Measurements from ENCODE around the gene RNPEP.

DNA sequence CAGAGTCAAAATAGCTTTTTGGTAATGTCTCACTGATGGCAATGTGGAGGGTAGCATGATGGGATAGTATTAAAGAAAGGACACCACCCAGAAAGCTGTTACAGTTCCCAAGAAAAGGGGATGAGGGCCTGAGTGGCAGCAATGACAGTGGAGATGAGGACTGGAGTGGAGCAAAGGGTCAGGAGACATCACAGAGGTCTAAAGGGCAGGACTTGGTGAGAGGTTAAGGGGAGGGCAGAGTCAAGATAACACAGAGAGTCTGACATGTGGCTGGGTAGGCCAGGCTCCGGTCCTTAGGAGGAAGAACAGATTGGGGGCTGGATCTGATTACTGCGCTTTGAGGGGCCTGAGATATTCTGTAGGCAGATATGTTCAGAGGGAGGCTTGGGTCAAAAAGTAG, 47.3 kb downstream of the RNPEP start:
- TF ChIP-seq CREB1 (CRISPR knock-in tag; IDR thresholded peaks at IDR 0.05), result no peak
- TF ChIP-seq USF2 (CRISPR knock-in tag; IDR thresholded peaks at IDR 0.05), result no peak
- TF ChIP-seq, protein P1, sequence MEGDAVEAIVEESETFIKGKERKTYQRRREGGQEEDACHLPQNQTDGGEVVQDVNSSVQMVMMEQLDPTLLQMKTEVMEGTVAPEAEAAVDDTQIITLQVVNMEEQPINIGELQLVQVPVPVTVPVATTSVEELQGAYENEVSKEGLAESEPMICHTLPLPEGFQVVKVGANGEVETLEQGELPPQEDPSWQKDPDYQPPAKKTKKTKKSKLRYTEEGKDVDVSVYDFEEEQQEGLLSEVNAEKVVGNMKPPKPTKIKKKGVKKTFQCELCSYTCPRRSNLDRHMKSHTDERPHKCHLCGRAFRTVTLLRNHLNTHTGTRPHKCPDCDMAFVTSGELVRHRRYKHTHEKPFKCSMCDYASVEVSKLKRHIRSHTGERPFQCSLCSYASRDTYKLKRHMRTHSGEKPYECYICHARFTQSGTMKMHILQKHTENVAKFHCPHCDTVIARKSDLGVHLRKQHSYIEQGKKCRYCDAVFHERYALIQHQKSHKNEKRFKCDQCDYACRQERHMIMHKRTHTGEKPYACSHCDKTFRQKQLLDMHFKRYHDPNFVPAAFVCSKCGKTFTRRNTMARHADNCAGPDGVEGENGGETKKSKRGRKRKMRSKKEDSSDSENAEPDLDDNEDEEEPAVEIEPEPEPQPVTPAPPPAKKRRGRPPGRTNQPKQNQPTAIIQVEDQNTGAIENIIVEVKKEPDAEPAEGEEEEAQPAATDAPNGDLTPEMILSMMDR (IDR thresholded peaks at IDR 0.05), result no peak
- TF ChIP-seq TCF7 (CRISPR knock-in tag; IDR thresholded peaks at IDR 0.05; ENCODE audit: low read depth), result no peak
- TF ChIP-seq, protein P2, sequence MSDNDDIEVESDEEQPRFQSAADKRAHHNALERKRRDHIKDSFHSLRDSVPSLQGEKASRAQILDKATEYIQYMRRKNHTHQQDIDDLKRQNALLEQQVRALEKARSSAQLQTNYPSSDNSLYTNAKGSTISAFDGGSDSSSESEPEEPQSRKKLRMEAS (CRISPR knock-in tag; IDR thresholded peaks at IDR 0.05), result no peak
- no peak for TF ChIP-seq GABPB1 (CRISPR knock-in tag; IDR thresholded peaks at IDR 0.05)
- TF ChIP-seq, protein P3, sequence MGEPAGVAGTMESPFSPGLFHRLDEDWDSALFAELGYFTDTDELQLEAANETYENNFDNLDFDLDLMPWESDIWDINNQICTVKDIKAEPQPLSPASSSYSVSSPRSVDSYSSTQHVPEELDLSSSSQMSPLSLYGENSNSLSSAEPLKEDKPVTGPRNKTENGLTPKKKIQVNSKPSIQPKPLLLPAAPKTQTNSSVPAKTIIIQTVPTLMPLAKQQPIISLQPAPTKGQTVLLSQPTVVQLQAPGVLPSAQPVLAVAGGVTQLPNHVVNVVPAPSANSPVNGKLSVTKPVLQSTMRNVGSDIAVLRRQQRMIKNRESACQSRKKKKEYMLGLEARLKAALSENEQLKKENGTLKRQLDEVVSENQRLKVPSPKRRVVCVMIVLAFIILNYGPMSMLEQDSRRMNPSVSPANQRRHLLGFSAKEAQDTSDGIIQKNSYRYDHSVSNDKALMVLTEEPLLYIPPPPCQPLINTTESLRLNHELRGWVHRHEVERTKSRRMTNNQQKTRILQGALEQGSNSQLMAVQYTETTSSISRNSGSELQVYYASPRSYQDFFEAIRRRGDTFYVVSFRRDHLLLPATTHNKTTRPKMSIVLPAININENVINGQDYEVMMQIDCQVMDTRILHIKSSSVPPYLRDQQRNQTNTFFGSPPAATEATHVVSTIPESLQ (CRISPR knock-in tag; IDR thresholded peaks at IDR 0.05), result no peak
- TF ChIP-seq, protein P4, sequence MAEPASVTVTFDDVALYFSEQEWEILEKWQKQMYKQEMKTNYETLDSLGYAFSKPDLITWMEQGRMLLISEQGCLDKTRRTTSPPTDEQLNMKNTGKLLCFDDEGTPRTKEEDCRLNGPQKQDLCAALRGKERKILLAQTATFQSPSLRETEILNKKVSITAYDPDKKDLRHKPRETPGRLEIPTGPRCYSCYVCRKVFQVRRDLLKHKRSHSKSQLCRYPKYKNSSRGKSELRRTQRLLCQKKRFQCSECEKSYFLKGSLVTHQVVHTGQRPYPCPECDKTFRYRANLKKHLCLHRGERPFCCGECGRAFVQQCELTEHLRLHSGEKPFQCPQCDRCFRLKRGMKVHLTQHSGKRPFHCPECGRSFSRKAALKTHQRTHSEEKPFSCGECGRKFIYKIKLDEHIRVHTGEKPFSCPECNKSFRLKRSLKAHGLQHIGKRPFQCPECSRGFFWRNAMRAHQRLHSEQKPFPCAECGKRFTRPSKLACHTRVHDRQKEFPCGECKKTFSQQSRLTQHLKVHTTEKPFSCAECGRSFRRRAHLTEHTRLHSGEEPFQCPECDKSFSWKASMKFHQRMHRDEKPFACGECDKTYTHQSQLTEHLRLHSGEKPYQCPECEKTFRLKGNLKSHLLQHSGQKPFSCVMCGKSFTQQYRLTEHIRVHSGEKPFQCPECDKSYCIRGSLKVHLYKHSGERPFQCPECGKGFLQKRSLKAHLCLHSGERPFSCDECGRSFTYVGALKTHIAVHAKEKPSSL (CRISPR knock-in tag; conservative IDR thresholded peaks at IDR 0.05), result no peak

Measured in WTC11 (cell line).